HG02759 (cell line): Measurements from ENCODE around the gene LARP1.
"Not testable (repeated sequence)": the region's sequence is repeated elsewhere in the genome, so short reads cannot be mapped to it uniquely, and the experiment has no call there.

Experiments
- ATAC-seq: cut with Tn5 transposase; IDR thresholded peaks from one replicate; pipeline ENCODE4 v1.9.1; 2021; ENCODE audit warnings: mild to moderate bottlenecking, moderate library complexity; ENCODE audit not compliant: unreplicated experiment

Gene LARP1

GRCh38 chr5:154734370-154735248, 20.6 kb upstream of the LARP1 start:
- no peak for ATAC-seq

DNA sequence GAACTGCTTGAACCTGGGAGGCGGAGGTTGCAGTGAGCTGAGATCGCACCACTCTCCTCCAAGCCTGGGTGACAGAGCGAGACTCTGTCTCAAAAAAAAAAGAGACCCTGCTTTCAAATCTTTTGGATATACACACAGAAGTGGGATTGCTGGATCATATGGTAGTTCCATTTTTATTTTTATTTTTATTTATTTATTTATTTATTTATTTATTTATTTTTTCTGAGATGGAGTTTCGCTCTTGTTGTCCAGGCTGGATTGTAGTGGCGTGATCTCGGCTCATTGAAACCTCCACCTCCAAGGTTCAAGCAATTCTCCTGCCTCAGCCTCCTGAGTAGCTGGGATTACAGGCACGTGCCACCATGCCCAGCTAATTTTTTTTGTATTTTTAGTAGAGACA, 19.8 kb upstream of the LARP1 start:
- ATAC-seq: not testable (repeated sequence)

- not testable (repeated sequence) for ATAC-seq
Observed at GRCh38 chr5:154736372-154736771, 18.8 kb upstream of the LARP1 start.

- ATAC-seq: no peak
Observed at GRCh38 chr5:154737667-154738320, 17.4 kb upstream of the LARP1 start.

DNA sequence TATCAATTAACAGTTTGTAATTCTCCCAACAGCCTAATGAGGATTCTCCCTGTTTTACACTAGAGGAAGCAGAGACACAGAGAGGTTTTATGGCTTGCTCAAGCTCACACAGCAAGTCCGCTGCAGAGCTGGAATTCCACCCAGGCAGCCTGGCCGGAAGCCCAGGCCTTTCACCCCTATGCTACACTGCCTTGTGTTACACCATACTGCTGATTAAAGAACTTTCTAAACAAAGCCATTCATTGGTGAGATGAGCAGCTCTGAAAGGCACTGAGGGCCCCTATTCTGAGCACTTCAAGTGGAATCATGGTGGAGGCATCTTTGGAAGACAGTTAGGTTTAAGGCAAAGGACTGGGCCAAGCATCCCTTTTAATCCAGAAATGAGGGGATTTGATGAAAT, 14.7 kb upstream of the LARP1 start:
- no peak for ATAC-seq

DNA sequence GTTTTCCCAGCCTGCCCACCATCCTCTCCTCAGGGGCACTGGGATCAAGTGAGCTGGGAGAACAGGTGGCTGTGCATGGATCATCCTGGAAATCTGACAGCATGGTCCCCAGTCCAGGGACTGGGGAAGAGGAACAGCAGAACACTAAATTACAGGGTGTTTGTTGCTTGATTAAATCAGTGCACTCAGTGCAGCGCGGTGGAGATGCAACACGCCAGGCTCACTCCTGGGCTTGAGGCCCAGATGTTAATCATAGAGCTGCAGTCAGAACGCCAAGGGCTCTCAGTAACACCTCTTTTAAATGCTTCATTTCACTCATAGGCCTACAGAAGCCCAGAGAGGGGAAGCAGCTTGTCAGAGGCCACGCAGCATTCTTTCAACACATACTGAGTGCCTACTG, 14.2 kb upstream of the LARP1 start:
- ATAC-seq: no peak

- no peak for ATAC-seq
Observed at GRCh38 chr5:154741415-154741814, 13.8 kb upstream of the LARP1 start.

DNA sequence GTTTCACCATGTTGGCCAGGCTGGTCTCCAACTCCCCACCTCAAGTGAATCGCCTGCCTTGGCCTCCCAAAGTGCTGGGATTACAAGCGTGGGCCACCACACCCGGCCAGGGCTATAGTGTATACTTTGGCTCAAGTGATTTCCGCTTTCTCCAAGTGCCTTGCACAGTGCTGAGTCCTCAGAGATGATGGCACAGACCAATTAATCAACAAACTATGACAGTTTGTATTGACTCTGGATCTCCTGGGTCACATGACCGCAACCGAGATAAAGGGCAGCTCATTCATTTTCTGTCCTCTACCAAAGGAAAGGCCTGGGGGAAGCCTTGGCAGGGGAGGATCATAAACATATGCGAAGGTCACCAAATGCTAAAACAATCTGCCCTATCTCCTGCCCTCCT, 11.4 kb upstream of the LARP1 start:
- no peak for ATAC-seq

DNA sequence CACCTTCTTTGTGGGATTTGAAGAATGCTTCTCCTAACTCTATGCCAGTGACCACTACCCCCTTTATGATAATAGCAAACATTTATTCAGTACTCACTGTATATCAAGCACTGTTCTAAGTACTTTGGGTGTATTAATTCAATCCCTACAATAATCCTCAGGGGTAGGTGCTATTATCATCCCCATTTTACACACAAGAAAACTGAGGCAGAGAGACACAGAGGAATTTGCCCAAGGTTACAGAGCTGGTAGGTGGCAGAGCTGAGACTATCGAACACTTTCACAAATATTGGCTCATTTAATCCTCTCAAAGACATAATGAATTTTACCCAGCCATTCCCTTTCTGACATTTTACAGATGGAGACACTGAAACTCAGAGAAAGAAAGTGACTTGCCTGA, 9.8 kb upstream of the LARP1 start:
- no peak for ATAC-seq

GRCh38 chr5:154749491-154749890, 5.7 kb upstream of the LARP1 start:
- ATAC-seq: no peak

GRCh38 chr5:154750641-154751040, 4.5 kb upstream of the LARP1 start:
- ATAC-seq: not testable (repeated sequence)

GRCh38 chr5:154751854-154752253, 3.3 kb upstream of the LARP1 start:
- no peak for ATAC-seq

DNA sequence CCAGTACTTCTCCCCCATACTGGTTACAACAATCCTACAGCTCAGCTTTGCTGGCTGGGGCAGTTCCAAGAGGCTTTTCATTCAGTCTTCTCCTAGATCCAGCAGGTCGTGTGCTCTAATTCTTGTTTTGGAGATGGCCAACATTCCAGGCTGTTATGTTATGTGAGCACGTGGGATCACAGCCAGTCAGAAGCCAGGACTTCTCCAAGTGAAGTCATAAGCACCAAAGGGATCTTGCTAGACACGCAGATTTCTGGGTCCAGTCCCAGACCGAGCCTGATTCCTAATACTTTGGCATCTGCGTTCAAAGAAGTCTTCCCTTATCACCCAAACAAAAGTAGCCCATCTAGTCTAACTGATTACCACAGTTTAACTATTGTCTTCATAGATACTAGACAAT, 1.4 kb upstream of the LARP1 start:
- no peak for ATAC-seq

- peak; percentile 85 for ATAC-seq
Observed at GRCh38 chr5:154754460-154755360, 467 bp upstream of the LARP1 start.

DNA sequence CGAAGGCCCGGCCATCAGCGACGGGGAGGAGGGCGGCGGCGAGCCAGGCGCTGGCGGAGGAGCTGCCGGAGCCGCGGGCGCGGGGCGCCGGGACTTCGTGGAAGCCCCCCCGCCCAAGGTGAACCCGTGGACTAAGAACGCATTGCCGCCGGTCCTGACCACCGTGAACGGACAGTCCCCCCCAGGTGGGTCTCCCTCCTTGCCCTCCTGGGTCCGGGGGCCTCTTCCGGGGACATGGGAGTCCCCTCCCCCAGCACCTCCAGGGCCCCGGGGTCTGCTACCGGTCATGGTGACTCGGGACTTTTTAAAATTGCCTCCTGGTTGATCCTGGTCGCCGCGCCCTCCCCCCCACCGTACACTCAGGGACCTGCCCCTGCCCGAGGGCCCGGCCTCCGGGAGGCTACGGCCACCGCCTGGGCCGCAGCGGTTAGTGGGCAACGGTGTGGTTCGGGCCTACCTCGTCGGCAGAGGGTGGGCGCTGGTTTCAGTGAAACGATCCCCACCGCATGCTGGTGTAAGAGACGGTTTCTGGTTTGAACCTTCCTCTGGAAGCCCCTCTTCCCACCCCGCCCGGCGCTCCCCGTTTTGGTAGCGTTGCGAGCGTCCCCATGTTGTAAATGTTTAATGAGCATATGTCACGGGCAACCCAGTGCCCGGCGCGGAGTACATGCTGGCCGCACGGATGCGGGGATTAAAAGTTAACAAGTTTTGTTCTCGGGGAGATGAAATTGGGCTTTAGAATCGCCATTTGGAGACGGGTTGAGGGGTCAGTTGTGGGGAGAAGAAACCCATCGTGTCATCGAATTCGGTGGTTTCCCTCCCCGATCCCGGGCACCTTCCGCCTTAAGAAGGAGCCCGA, 1.1 kb downstream of the LARP1 start:
- no peak for ATAC-seq

DNA sequence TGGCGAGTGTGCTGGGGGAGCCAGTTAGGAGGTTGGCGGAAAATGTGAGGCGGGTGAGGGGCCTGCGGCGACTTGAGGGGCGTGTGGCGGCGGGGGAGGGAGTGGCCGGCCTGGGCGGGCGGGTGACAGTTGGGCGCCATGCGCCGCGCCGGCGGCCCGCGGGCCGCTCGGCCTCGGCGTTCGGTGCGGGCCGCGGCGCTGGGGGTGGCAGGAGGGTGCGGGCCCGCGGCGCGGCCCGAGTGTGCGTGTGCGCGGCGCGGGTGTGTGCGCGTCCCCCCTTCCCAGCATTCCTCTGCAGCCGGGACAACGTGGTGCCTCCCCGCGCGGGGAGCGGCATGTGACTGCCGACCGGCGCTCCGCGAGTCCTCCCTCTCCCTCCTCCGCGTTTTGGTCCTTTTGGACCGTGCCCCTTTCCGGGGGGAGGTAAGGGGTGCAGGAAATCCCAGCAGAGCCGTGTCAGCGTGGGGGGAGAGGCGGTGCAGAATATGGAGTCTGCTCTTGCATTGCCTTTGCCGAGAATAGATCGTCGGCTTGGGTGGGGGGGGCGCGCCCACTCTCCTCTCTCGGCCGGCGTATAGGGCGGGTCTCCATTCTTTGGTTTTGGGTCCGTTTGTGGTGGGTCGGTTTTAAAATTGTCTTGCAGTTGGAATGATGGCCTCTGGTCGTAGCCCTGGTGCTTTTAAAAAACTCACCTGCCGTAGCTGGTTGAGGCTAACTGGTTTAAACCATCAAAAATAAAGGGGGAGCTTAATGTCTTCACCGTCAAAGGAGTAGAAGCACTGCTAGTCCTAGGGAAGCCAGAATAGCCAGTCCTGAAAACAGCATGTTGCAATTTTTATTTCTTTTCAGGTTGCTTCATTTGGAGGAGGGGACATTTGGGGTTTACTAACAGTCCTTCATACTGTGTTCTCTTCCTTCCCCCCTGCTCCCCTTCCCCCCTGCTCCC, 2.0 kb downstream of the LARP1 start:
- no peak for ATAC-seq

GRCh38 chr5:154757814-154758406, 2.7 kb downstream of the LARP1 start:
- ATAC-seq: no peak

DNA sequence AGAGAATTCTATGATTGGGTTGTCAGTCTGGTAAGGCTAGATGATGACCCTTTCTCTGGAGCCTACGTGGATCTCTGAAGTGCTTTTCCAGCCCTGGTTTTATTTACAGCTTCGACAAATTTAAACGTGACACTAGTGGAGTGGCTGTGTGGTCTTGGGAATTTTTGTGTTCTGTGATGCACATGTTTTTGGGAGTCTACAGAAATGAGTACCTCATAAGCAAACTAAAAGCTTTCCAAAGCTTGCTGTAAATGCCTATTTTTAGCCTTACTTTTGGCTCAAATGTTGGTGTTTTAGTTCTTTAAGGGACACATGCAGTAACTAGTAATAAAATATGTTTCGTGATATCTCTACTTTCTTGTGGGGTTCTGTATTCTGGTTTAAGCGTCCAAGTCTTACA, 3.3 kb downstream of the LARP1 start:
- no peak for ATAC-seq

DNA sequence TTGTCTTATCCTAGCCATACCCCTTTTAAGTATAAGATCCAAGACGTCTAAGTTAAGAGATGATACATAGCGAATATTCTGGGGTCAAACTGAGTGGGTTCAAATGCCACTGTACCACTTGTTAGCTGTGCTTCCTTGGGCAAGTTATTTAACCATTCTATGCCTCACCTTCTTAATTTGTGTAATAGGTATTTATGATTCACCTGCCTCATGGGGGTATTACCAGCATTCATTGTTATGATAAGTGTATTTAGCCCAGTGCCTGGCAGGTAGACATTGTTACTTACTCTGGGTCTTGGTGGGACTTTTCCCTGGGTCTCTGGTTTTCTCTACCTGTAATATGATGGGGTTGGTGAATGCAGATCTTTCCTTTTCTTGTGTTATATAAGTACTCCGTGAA, 3.8 kb downstream of the LARP1 start:
- ATAC-seq: no peak
